HFFc6 (cell line): ENCODE data around the gene FHIT. TPM values are rescaled to one million over a fixed set of nuclear protein-coding genes. Genes with fewer than 3 reads are reported as not detected.

ENCODE experiments used
- DNase-seq: peaks from one replicate; pipeline ENCODE4 v3.0.0-alpha.2; 2018
- H3K27ac Mint-ChIP-seq: 2 replicates; pipeline ENCODE4 v1.8.0; 2020; ENCODE audit warnings: mild to moderate bottlenecking, mixed read lengths
- H3K27me3 Mint-ChIP-seq: 2 replicates; pipeline ENCODE4 v1.8.0; 2021; ENCODE audit warnings: mild to moderate bottlenecking, moderate library complexity, mixed read lengths; ENCODE audit not compliant: insufficient read depth
- H3K36me3 Mint-ChIP-seq: 2 replicates; pipeline ENCODE4 v1.8.0; 2021; ENCODE audit warnings: low read depth, mixed read lengths
- H3K4me1 Mint-ChIP-seq: 2 replicates; pipeline ENCODE4 v1.8.0; 2020; ENCODE audit warnings: low read depth, mixed read lengths
- H3K4me3 Mint-ChIP-seq: 2 replicates; pipeline ENCODE4 v1.8.0; 2020; ENCODE audit warnings: mild to moderate bottlenecking, moderate library complexity, mixed read lengths
- H3K9me3 Mint-ChIP-seq: 2 replicates; pipeline ENCODE4 v1.8.0; 2020; ENCODE audit warnings: mild to moderate bottlenecking, mixed read lengths
- total RNA-seq, 6 experiments: library from RNA; stranded (reverse); fragmentation: NEBNext Ultra II Directional; extraction: Animal tissue kit (Norgen Biotek cat#: 25700); gene quantifications; 2 replicates in 1 of 6; 3 replicates in 5 of 6; pipeline ENCODE4 v1.2.3, GENCODE V29; 2021
- TF ChIP-seq, protein P1 (sequence below): fragments of 200-600 bp; sonication (generic); IDR thresholded peaks from 2 replicates; pipeline ENCODE4 v1.5.0; 2021; ENCODE audit warnings: antibody characterized with exemption, mild to moderate bottlenecking

FHIT gene
- total RNA-seq, 6 experiments from 2014 or later: 0.33 to 0.38 TPM; not detected in 4

DNA sequence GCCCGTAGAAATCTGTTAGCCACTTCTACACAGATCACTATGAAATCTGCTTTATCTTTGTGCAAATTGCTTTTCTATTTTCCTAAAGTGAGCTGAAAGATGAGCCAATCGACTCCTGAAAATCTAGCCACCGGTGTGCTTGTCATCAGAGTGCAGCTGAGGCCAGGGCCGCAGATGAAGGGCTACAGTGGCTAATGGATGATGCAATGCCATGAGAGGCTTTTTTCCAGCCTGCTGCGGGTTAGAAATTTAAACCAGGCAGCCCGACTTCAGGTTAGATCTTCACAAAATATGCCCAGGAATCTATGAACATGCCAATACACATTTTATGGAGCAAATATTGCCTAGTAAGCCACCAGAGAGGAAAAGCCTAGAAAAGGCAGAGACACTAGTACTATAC is 1253.2 kb downstream of the FHIT start:
- H3K9me3 Mint-ChIP-seq: peaks cover 15% of the 10 kb centered on the region
- no peak overlapping the region for H3K27ac Mint-ChIP-seq
- TF ChIP-seq, protein P1, sequence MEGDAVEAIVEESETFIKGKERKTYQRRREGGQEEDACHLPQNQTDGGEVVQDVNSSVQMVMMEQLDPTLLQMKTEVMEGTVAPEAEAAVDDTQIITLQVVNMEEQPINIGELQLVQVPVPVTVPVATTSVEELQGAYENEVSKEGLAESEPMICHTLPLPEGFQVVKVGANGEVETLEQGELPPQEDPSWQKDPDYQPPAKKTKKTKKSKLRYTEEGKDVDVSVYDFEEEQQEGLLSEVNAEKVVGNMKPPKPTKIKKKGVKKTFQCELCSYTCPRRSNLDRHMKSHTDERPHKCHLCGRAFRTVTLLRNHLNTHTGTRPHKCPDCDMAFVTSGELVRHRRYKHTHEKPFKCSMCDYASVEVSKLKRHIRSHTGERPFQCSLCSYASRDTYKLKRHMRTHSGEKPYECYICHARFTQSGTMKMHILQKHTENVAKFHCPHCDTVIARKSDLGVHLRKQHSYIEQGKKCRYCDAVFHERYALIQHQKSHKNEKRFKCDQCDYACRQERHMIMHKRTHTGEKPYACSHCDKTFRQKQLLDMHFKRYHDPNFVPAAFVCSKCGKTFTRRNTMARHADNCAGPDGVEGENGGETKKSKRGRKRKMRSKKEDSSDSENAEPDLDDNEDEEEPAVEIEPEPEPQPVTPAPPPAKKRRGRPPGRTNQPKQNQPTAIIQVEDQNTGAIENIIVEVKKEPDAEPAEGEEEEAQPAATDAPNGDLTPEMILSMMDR: no peak
- peaks cover 1% of the 10 kb centered on the region for H3K27me3 Mint-ChIP-seq
- no peak overlapping the region for H3K4me3 Mint-ChIP-seq
- H3K36me3 Mint-ChIP-seq: no peaks in the 10 kb centered on the region
- H3K4me1 Mint-ChIP-seq: no peaks in the 10 kb centered on the region
- no peak for DNase-seq

GRCh38 chr3:59997583-59997982 is 1253.7 kb downstream of the FHIT start:
- H3K4me1 Mint-ChIP-seq: no peaks in the 10 kb centered on the region
- no peak overlapping the region for H3K27ac Mint-ChIP-seq
- H3K27me3 Mint-ChIP-seq: peaks cover 2% of the 10 kb centered on the region
- no peak for DNase-seq
- TF ChIP-seq, protein P1: no peak
- H3K36me3 Mint-ChIP-seq: no peaks in the 10 kb centered on the region
- peaks cover 15% of the 10 kb centered on the region for H3K9me3 Mint-ChIP-seq
- no peak overlapping the region for H3K4me3 Mint-ChIP-seq

DNA sequence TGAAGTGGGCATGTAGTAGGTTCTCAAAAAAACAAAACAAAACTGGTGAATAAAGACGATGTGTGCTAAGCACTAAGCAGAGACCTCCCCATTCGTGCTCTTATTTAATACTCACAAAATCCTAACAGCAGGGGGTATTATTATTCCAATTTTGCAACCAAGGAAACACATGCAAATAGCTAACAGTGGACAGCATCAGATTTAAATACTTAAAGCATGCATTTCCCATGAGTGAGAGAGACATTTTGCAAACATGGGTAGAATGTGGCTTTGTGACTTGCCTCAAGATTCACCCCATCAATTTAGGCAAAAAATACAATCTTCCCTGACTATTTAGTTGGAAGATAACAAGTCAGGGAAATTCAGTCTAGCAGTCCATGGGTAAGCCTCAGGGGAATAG is 1255.2 kb downstream of the FHIT start:
- Mint-ChIP-seq H3K27me3 (peaks cover 2% of the 10 kb centered on the region), H3K4me1 (no peaks in the 10 kb centered on the region), H3K9me3 (peaks cover 14% of the 10 kb centered on the region), H3K27ac (no peak overlapping the region), H3K4me3 (no peak overlapping the region), H3K36me3 (no peaks in the 10 kb centered on the region)
- DNase-seq: no peak
- TF ChIP-seq, protein P1: no peak

DNA sequence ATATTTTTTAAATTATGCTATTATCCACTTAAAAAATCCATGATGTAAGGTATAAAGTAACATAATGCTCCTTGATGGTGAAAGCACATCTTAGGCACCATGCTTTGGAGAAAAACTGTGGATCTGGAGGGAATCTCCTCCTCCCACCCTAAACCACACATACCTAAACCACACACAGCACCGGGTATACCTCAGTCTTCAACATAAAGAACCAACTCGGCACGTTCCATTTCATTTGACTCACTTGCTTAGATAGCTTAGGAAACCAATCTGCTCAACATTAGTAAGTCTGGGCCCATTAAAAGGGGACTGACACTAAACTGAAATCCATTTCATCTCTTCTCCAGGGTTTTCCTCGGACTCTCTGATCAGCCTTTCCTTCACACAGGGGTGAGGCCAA is 1255.7 kb downstream of the FHIT start:
- Mint-ChIP-seq H3K27me3 (peaks cover 2% of the 10 kb centered on the region), H3K36me3 (no peaks in the 10 kb centered on the region), H3K9me3 (peaks cover 9% of the 10 kb centered on the region; the same call in 1 of the 2 replicates), H3K27ac (no peak overlapping the region), H3K4me1 (no peaks in the 10 kb centered on the region), H3K4me3 (no peak overlapping the region)
- TF ChIP-seq, protein P1: no peak
- no peak for DNase-seq

- H3K9me3 Mint-ChIP-seq: peaks cover 8% of the 10 kb centered on the region; the same call in 1 of the 2 replicates
- H3K36me3 Mint-ChIP-seq: no peaks in the 10 kb centered on the region
- peaks cover 2% of the 10 kb centered on the region for H3K27me3 Mint-ChIP-seq
- H3K27ac Mint-ChIP-seq: no peak overlapping the region
- DNase-seq: no peak
- H3K4me3 Mint-ChIP-seq: no peak overlapping the region
- H3K4me1 Mint-ChIP-seq: no peaks in the 10 kb centered on the region
- TF ChIP-seq, protein P1: no peak
Observed at GRCh38 chr3:59994732-59995304, 1256.4 kb downstream of the FHIT start.
